HepG2 (cell line): Measurements from ENCODE around the gene OPRL1. TPM values are rescaled to one million over a fixed set of nuclear protein-coding genes. Genes with fewer than 3 reads are reported as not detected.
A peak's percentile ranks its signal among the peaks of the same experiment; 100 is the strongest.

Experiments
- HNF1B ChIP-seq: sonication (generic); formaldehyde crosslinking; IDR thresholded peaks from 2 replicates; pipeline ENCODE4 v1.5.1; 2020; ENCODE audit warnings: mild to moderate bottlenecking, moderate library complexity, missing genetic modification reagents
- PRDM10 ChIP-seq: sonication (generic); formaldehyde crosslinking; IDR thresholded peaks from 2 replicates; pipeline ENCODE4 v1.4.0; 2020; ENCODE audit warnings: low read depth, missing genetic modification reagents
- SNAPC2 ChIP-seq: sonication (generic); formaldehyde crosslinking; IDR thresholded peaks from 2 replicates; pipeline ENCODE4 v1.8.1; 2022; ENCODE audit warnings: mild to moderate bottlenecking, missing genetic modification reagents
- SRSF4 ChIP-seq: fragments of 200-400 bp; formaldehyde crosslinking; IDR thresholded peaks from one replicate; pipeline ENCODE4 v1.6.1; 2018; ENCODE audit warnings: mild to moderate bottlenecking, low read depth, low read length, moderate library complexity; ENCODE audit not compliant: poor library complexity, severe bottlenecking
- ZC3H13 ChIP-seq: sonication (generic); formaldehyde crosslinking; IDR thresholded peaks from 2 replicates; pipeline ENCODE4 v1.8.1; 2023; ENCODE audit warnings: mild to moderate bottlenecking, missing genetic modification reagents, moderate library complexity
- ZFAT ChIP-seq: sonication (generic); formaldehyde crosslinking; conservative IDR thresholded peaks from 2 replicates; pipeline ENCODE4 v1.8.1; 2023; ENCODE audit warnings: missing genetic modification reagents, inconsistent platforms
- ZNF407 ChIP-seq: sonication (generic); formaldehyde crosslinking; IDR thresholded peaks from one replicate; pipeline ENCODE4 v1.5.1; 2020; ENCODE audit warnings: mild to moderate bottlenecking, missing genetic modification reagents; ENCODE audit errors: not compliant biosample characterization
- ZNF83 ChIP-seq: sonication (generic); formaldehyde crosslinking; IDR thresholded peaks from 2 replicates; pipeline ENCODE4 v1.4.0; 2020; ENCODE audit warnings: missing genetic modification reagents, mild to moderate bottlenecking, borderline replicate concordance
- polyA plus RNA-seq, 8 experiments: library from polyadenylated mRNA; depleted of rRNA in 3 of 8; stranded (reverse) in 7 of 8; unstranded in 1 of 8; fragments of >200 nt; fragmentation: Illumina TruSeq in 4 of 8; extraction: Trizol in 4 of 8; gene quantifications; 2 replicates each; pipeline versions ENCODE4 v1.2.1 to v1.2.3, GENCODE V29; 2011 to 2016; ENCODE audit warnings: low read depth in 4 of 8, missing spikeins in 1 of 8, mixed read lengths in 1 of 8; ENCODE audit not compliant: insufficient read depth in 1 of 8
- total RNA-seq, 5 experiments: library from RNA; depleted of rRNA; stranded (reverse); fragments of >200 nt; fragmentation: Illumina TruSeq; extraction: Trizol; gene quantifications; 2 replicates each; pipeline ENCODE4 v1.2.3, GENCODE V29; 2016; ENCODE audit warnings: low read depth in 1 of 5

The OPRL1 gene
- total and polyA plus RNA-seq, 2 of the 13 experiments (the other 11 are each of a cell fraction or from before 2014, with no cell fraction given), result 0.35 to 0.71 TPM

GRCh38 chr20:64052987-64053840 lies 26.7 kb upstream of the OPRL1 start (continued):
- no peak for TF ChIP-seq ZNF407 (CRISPR knock-in tag)
- TF ChIP-seq ZFAT, result no peak
- TF ChIP-seq HNF1B (CRISPR knock-in tag), result peak; percentile 89
- TF ChIP-seq ZNF83 (CRISPR knock-in tag), result peak; percentile 93; the same call in 1 of the 2 replicates
- TF ChIP-seq SRSF4, result no peak
- peak; percentile 73 for TF ChIP-seq ZC3H13 (CRISPR knock-in tag)
- peak; percentile 82; the same call in 1 of the 2 replicates for TF ChIP-seq SNAPC2 (CRISPR knock-in tag)
- TF ChIP-seq PRDM10 (CRISPR knock-in tag), result no peak
